HepG2 (cell line): ENCODE measurements around the gene GPR155. TPM values are rescaled to one million over a fixed set of nuclear protein-coding genes. Genes with fewer than 3 reads are reported as not detected.

Experiments used
- ATAC-seq: fragments of 200-7000 bp; cut with Tn5 transposase; 3 replicates; pipeline ENCODE4 v1.9.1; 2020; ENCODE audit warnings: mild to moderate bottlenecking, moderate library complexity
- BruUV-seq: library from RNA; stranded (reverse); fragments of 400-500 nt; replicated peaks from 2 replicates; lab custom pipeline; 2021; lab: Mats Ljungman, UMichigan
- CTCF ChIA-PET: fragments of 300-600 bp; formaldehyde crosslinking; extraction: SDS; loops from one replicate; lab custom pipeline; 2021; ENCODE audit warnings: low total read pairs, inconsistent platforms, low intra/inter-chr PET ratio; lab: Yijun Ruan, JAX
- POLR2A ChIA-PET: fragments of 350-600 bp; sonication (Branson Sonifier 250); formaldehyde crosslinking; loops from one replicate; lab custom pipeline; 2020; ENCODE audit warnings: antibody characterized with exemption, inconsistent platforms; lab: Yijun Ruan, JAX
- DNase-seq: peaks from one replicate; pipeline ENCODE4 v3.0.0-alpha.2; 2015; ENCODE audit warnings: low spot score
- FAIRE-seq: peaks from 3 replicates; lab custom pipeline; 2011; peaks lifted over from hg19 to GRCh38; lab: Jason Lieb, UNC
- H2AFZ ChIP-seq: one replicate; pipeline ENCODE4 v1.6.1; 2011; ENCODE audit warnings: low read length, inconsistent platforms
- H3K27ac ChIP-seq: fragments of 300-600 bp; 3 replicates; pipeline ENCODE4 v1.8.0; 2011; ENCODE audit warnings: mixed run types, mild to moderate bottlenecking, mixed read lengths, low read length, inconsistent platforms; ENCODE audit not compliant: insufficient read depth; ENCODE audit errors: extremely low read length
- H3K27me3 ChIP-seq, 2 experiments: fragments of 200-600 bp in 1 of 2; 2 replicates in 1 of 2; 3 replicates in 1 of 2; pipeline versions ENCODE4 v1.6.0 to v1.8.0; 2011; ENCODE audit warnings: low read length in 2 of 2, mild to moderate bottlenecking in 2 of 2, moderate library complexity in 2 of 2, inconsistent platforms in 1 of 2; ENCODE audit not compliant: insufficient read depth in 2 of 2, control insufficient read depth in 1 of 2
- H3K36me3 ChIP-seq, 2 experiments: fragments of 200-600 bp in 1 of 2; replicated peaks in 1 of 2; 2 replicates in 1 of 2; 3 replicates in 1 of 2; pipeline versions ENCODE4 v1.5.1 to v1.8.0; 2011; ENCODE audit warnings: low read length in 2 of 2, inconsistent platforms in 1 of 2; ENCODE audit not compliant: insufficient read depth in 2 of 2, control insufficient read depth in 1 of 2
- H3K4me1 ChIP-seq: 2 replicates; pipeline ENCODE4 v1.5.1; 2012; ENCODE audit warnings: low read length, inconsistent platforms; ENCODE audit not compliant: insufficient read depth
- H3K4me2 ChIP-seq: 2 replicates; pipeline ENCODE4 v1.6.0; 2011; ENCODE audit warnings: low read depth, low read length, inconsistent platforms
- H3K4me3 ChIP-seq, 3 experiments: fragments of 200-600 bp in 1 of 3; sonication (generic), shearing (Covaris generic) in 1 of 3; replicated peaks in 1 of 3; 2 replicates each; pipeline ENCODE4 v1.5.1; 2011 to 2016; ENCODE audit warnings: low read length in 3 of 3, inconsistent platforms in 2 of 3, low read depth in 2 of 3, mild to moderate bottlenecking in 2 of 3, control low read depth in 1 of 3, mixed read lengths in 1 of 3; ENCODE audit not compliant: insufficient read depth in 1 of 3
- H3K79me2 ChIP-seq: one replicate; pipeline ENCODE4 v1.6.1; 2011; ENCODE audit warnings: low read length, inconsistent platforms; ENCODE audit not compliant: insufficient read depth
- H3K9ac ChIP-seq: 2 replicates; pipeline ENCODE4 v1.6.0; 2011; ENCODE audit warnings: mild to moderate bottlenecking, low read depth, low read length, inconsistent platforms; ENCODE audit not compliant: insufficient read depth
- H3K9me3 ChIP-seq: 2 replicates; pipeline ENCODE4 v1.5.1; 2012; ENCODE audit warnings: mild to moderate bottlenecking, low read length
- H4K20me1 ChIP-seq: 2 replicates; pipeline ENCODE4 v1.6.0; 2011; ENCODE audit warnings: inconsistent platforms, mild to moderate bottlenecking, low read length, moderate library complexity; ENCODE audit not compliant: insufficient read depth
- AHR ChIP-seq: IDR thresholded peaks from 2 replicates; pipeline ENCODE4 v1.6.1; 2018; ENCODE audit warnings: missing genetic modification reagents, missing compliant biosample characterization
- CCDC6 ChIP-seq: sonication (generic); formaldehyde crosslinking; IDR thresholded peaks from 2 replicates; pipeline ENCODE4 v1.8.1; 2022; ENCODE audit warnings: mild to moderate bottlenecking, missing genetic modification reagents, moderate library complexity
- FOSL2 ChIP-seq: sonication (generic); formaldehyde crosslinking; IDR thresholded peaks from 2 replicates; pipeline ENCODE4 v1.4.0; 2020; ENCODE audit warnings: missing genetic modification reagents
- GABPA ChIP-seq, 2 experiments: IDR thresholded peaks; 2 replicates each; pipeline ENCODE4 v1.6.1; 2011 to 2016; ENCODE audit warnings: low read depth in 2 of 2, low read length in 1 of 2, missing biosample characterization in 1 of 2, missing genetic modification characterization in 1 of 2
- HMG20B ChIP-seq: conservative IDR thresholded peaks from 2 replicates; pipeline ENCODE4 v1.6.1; 2016; ENCODE audit warnings: missing genetic modification reagents, missing compliant biosample characterization
- PBX3 ChIP-seq: sonication (generic); formaldehyde crosslinking; IDR thresholded peaks from 2 replicates; pipeline ENCODE4 v1.8.1; 2023; ENCODE audit warnings: missing genetic modification reagents, inconsistent platforms, borderline replicate concordance
- SIN3B ChIP-seq: fragments of 150-350 bp; IDR thresholded peaks from 2 replicates; pipeline ENCODE4 v1.6.1; 2014; ENCODE audit warnings: low read length
- STAT6 ChIP-seq: sonication (generic); formaldehyde crosslinking; IDR thresholded peaks from 2 replicates; pipeline ENCODE4 v1.4.0; 2020; ENCODE audit warnings: missing genetic modification reagents, mild to moderate bottlenecking, borderline replicate concordance
- TRAFD1 ChIP-seq: sonication (generic); formaldehyde crosslinking; IDR thresholded peaks from 2 replicates; pipeline ENCODE4 v1.5.1; 2020; ENCODE audit warnings: missing genetic modification reagents, mild to moderate bottlenecking, borderline replicate concordance
- ZBTB10 ChIP-seq: sonication (generic); formaldehyde crosslinking; IDR thresholded peaks from 2 replicates; pipeline ENCODE4 v1.4.0; 2020; ENCODE audit warnings: missing genetic modification reagents, borderline replicate concordance
- ZNF121 ChIP-seq: sonication (generic); formaldehyde crosslinking; IDR thresholded peaks from 2 replicates; pipeline ENCODE4 v1.5.0; 2020; ENCODE audit warnings: mild to moderate bottlenecking, missing genetic modification reagents
- ZNF343 ChIP-seq: sonication (generic); formaldehyde crosslinking; IDR thresholded peaks from 2 replicates; pipeline ENCODE4 v1.4.0; 2020; ENCODE audit warnings: mild to moderate bottlenecking, missing genetic modification reagents
- ZNF572 ChIP-seq: sonication (generic); formaldehyde crosslinking; IDR thresholded peaks from 2 replicates; pipeline ENCODE4 v1.5.1; 2020; ENCODE audit warnings: mild to moderate bottlenecking, missing genetic modification reagents
- ZNF598 ChIP-seq: sonication (generic); formaldehyde crosslinking; IDR thresholded peaks from 2 replicates; pipeline ENCODE4 v1.5.1; 2020; ENCODE audit warnings: mild to moderate bottlenecking, missing genetic modification reagents, borderline replicate concordance
- WGBS: methylation state at CpG from one replicate; pipeline ENCODE4 v1.1.6; 2017; ENCODE audit warnings: low lambda C conversion rate; 5-methylcytosine and 5-hydroxymethylcytosine counted together
- in situ Hi-C: cut with HindIII; loops from 2 replicates; pipeline ENCODE4 v1.10.0; 2017; ENCODE audit warnings: low pct_unique_long_range_greater_than_20kb; ENCODE audit not compliant: extremely low pct_ligation_motif_present
- intact Hi-C: fragments of 100-400 bp; cut with micrococcal nuclease; formaldehyde crosslinking; loops from one replicate; pipeline ENCODE4 v1.10.0; 2022; ENCODE audit not compliant: unreplicated experiment
- polyA plus RNA-seq, 8 experiments: library from polyadenylated mRNA; depleted of rRNA in 3 of 8; stranded (reverse) in 7 of 8; unstranded in 1 of 8; fragments of >200 nt; fragmentation: Illumina TruSeq in 4 of 8; extraction: Trizol in 4 of 8; gene quantifications; 2 replicates each; pipeline versions ENCODE4 v1.2.1 to v1.2.3, GENCODE V29; 2011 to 2016; ENCODE audit warnings: low read depth in 4 of 8, missing spikeins in 1 of 8, mixed read lengths in 1 of 8; ENCODE audit not compliant: insufficient read depth in 1 of 8
- total RNA-seq, 5 experiments: library from RNA; depleted of rRNA; stranded (reverse); fragments of >200 nt; fragmentation: Illumina TruSeq; extraction: Trizol; gene quantifications; 2 replicates each; pipeline ENCODE4 v1.2.3, GENCODE V29; 2016; ENCODE audit warnings: low read depth in 1 of 5

GPR155 gene
- total and polyA plus RNA-seq, 2 of the 13 experiments (the other 11 are each of a cell fraction or from before 2014, with no cell fraction given) = 0.15 to 0.49 TPM

- Histone ChIP-seq H3K4me2 (no peak overlapping the region), H3K36me3 (no peaks in the 10 kb centered on the region), H3K9ac (no peak overlapping the region), H3K27ac (no peak overlapping the region), H3K4me1 (no peaks in the 10 kb centered on the region), H4K20me1 (no peaks in the 10 kb centered on the region), H3K27me3 (peaks cover 0 to 4% of the 10 kb centered on the region in 2 experiments; a peak in 1 of 5 replicates), H3K4me3 (no peak overlapping the region), H2AFZ (no peak overlapping the region), H3K79me2 (no peaks in the 10 kb centered on the region), H3K9me3 (no peaks in the 10 kb centered on the region)
- ChIA-PET POLR2A (no interaction called here), CTCF (no interaction called here)
- ATAC-seq (no peak), DNase-seq (no peak), FAIRE-seq (no peak)
- WGBS = 6% methylated on average over 3 of the region's 3 CpGs
- TF ChIP-seq CCDC6 (CRISPR knock-in tag) (no peak), STAT6 (CRISPR knock-in tag) (no peak), ZBTB10 (CRISPR knock-in tag) (no peak), ZNF598 (no peak), FOSL2 (no peak), ZNF121 (CRISPR knock-in tag) (no peak), AHR (CRISPR knock-in tag) (no peak), PBX3 (CRISPR knock-in tag) (no peak), HMG20B (CRISPR knock-in tag) (no peak), GABPA (IDR thresholded peaks at IDR 0.05; ENCODE audit: low read depth, low read length) (no peak), GABPA (CRISPR knock-in tag; IDR thresholded peaks at IDR 0.05; ENCODE audit: low read depth) (no peak), ZNF572 (CRISPR knock-in tag) (no peak), ZNF343 (CRISPR knock-in tag) (no peak), TRAFD1 (CRISPR knock-in tag) (no peak), SIN3B (no peak)
- intact Hi-C loops = no loop called here
- in situ Hi-C loops = no loop called here
- BruUV-seq = no TSS peak
Measured at GRCh38 chr2:174473796-174474195, 13.0 kb downstream of the GPR155 start.
